HG03565 (cell line): ENCODE data around the gene NEIL3.

Experiments
- ATAC-seq: cut with Tn5 transposase; IDR thresholded peaks from one replicate; pipeline ENCODE4 v1.9.1; 2021; ENCODE audit warnings: mild to moderate bottlenecking, moderate library complexity; ENCODE audit not compliant: unreplicated experiment

The NEIL3 gene

DNA sequence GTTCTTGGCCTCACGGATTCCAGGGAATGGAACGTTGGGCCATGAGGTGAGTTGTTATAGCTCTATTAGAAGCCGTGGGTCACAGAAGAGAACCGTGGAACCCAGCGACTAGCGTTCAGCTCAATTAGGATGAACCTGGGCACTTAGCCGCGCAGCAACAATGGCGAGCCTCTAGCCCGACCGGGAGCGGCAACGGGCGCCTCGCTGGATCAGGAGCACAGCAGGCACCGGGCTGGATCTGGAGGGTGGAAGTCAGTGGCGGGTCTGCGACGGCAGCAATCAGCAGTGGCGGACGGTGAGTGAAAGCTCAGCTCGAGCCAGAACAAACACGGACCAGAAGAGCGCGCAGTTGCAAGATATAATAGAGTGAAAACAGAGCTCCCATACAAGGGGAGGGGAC, 98.3 kb downstream of the NEIL3 start:
- no peak for ATAC-seq

- no peak for ATAC-seq
These were observed 100.9 kb downstream of the NEIL3 start for GRCh38 chr4:177410566-177410965.

GRCh38 chr4:177411996-177412395, 102.3 kb downstream of the NEIL3 start:
- ATAC-seq: no peak
